Liver (tissue), 9 donors: Measurements from ENCODE around the gene DOCK1. TPM values are rescaled to one million over a fixed set of nuclear protein-coding genes. Genes with fewer than 3 reads are reported as not detected.

Source experiments
- DNase-seq: peaks from one replicate; pipeline ENCODE4 v3.0.0-alpha.2; 2017; ENCODE audit warnings: low spot score
- H3K27ac ChIP-seq, 2 donors: one replicate each; pipeline ENCODE4 v1.7.0; 2013; ENCODE audit warnings: inconsistent platforms in 2 of 2, low read length in 2 of 2, control low read depth in 1 of 2, low read depth in 1 of 2, mild to moderate bottlenecking in 1 of 2
- H3K27me3 ChIP-seq, 4 donors: one replicate each; pipeline versions ENCODE4 v1.6.1 to v1.7.0; 2013; ENCODE audit warnings: low read length in 3 of 4, inconsistent platforms in 1 of 4, mild to moderate bottlenecking in 1 of 4, moderate library complexity in 1 of 4; ENCODE audit not compliant: control insufficient read depth in 4 of 4, insufficient read depth in 4 of 4
- H3K36me3 ChIP-seq, 4 donors: one replicate each; pipeline versions ENCODE4 v1.6.1 to v1.7.0; 2013; ENCODE audit warnings: low read length in 3 of 4, mild to moderate bottlenecking in 3 of 4, low read depth in 1 of 4, moderate library complexity in 1 of 4; ENCODE audit not compliant: control insufficient read depth in 4 of 4, insufficient read depth in 3 of 4
- H3K4me1 ChIP-seq, 4 donors: one replicate each; pipeline versions ENCODE4 v1.6.1 to v1.7.0; 2013; ENCODE audit warnings: low read length in 3 of 4, mild to moderate bottlenecking in 3 of 4, moderate library complexity in 1 of 4; ENCODE audit not compliant: control insufficient read depth in 4 of 4, insufficient read depth in 4 of 4
- H3K4me3 ChIP-seq, 3 donors: one replicate each; pipeline versions ENCODE4 v1.6.1 to v1.7.0; 2013; ENCODE audit warnings: low read length in 3 of 3, control low read depth in 1 of 3, low read depth in 1 of 3, mild to moderate bottlenecking in 1 of 3
- H3K9ac ChIP-seq, 2 donors: one replicate each; pipeline ENCODE4 v1.7.0; 2013; ENCODE audit warnings: low read length in 2 of 2, mild to moderate bottlenecking in 2 of 2, moderate library complexity in 2 of 2, control low read depth in 1 of 2, low read depth in 1 of 2
- H3K9me3 ChIP-seq, 4 donors: one replicate each; pipeline versions ENCODE4 v1.6.1 to v1.7.0; 2013; ENCODE audit warnings: low read length in 3 of 4; ENCODE audit not compliant: control insufficient read depth in 4 of 4
- ATF3 ChIP-seq: IDR thresholded peaks from 2 replicates; pipeline ENCODE4 v1.6.1; 2016; ENCODE audit warnings: antibody characterized with exemption
- CTCF ChIP-seq: fragments of 150-350 bp; IDR thresholded peaks from 2 replicates; pipeline ENCODE4 v1.5.1; 2017; ENCODE audit warnings: improper control_type of control experiment, low read depth, low read length; ENCODE audit not compliant: missing input control
- FOXA2 ChIP-seq: IDR thresholded peaks from 2 replicates; pipeline ENCODE4 v1.6.1; 2016; ENCODE audit warnings: antibody characterized with exemption
- HNF4A ChIP-seq, 2 donors: conservative IDR thresholded peaks; 2 replicates each; pipeline ENCODE4 v1.6.1; 2016; ENCODE audit warnings: antibody characterized with exemption in 2 of 2, mild to moderate bottlenecking in 2 of 2
- JUND ChIP-seq, 2 donors: IDR thresholded peaks; 2 replicates each; pipeline ENCODE4 v1.6.1; 2016; ENCODE audit warnings: antibody characterized with exemption in 2 of 2
- MAX ChIP-seq: IDR thresholded peaks from 2 replicates; pipeline ENCODE4 v1.6.1; 2016; ENCODE audit warnings: antibody characterized with exemption
- RXRA ChIP-seq, 2 donors: IDR thresholded peaks; 2 replicates each; pipeline ENCODE4 v1.6.1; 2017 to 2018; ENCODE audit warnings: antibody characterized with exemption in 2 of 2, mild to moderate bottlenecking in 1 of 2
- YY1 ChIP-seq: IDR thresholded peaks from 2 replicates; pipeline ENCODE4 v1.6.1; 2016; ENCODE audit warnings: antibody characterized with exemption, mild to moderate bottlenecking
- ZBTB33 ChIP-seq: IDR thresholded peaks from 2 replicates; pipeline ENCODE4 v1.6.1; 2016; ENCODE audit warnings: antibody characterized with exemption
- WGBS: extraction: QIAGEN DNeasy Blood & Tissue Kit; methylation state at CpG from one replicate; pipeline ENCODE4 v1.1.7; 2013; 5-methylcytosine and 5-hydroxymethylcytosine counted together
- polyA plus RNA-seq, 2 donors: library from polyadenylated mRNA; stranded (reverse) in 1 of 2; unstranded in 1 of 2; fragments of 200-250 nt in 1 of 2; fragments of >200 nt in 1 of 2; fragmentation: Nextera tagmentation in 1 of 2; extraction: Ambion mirVana in 1 of 2; gene quantifications; one replicate each; pipeline versions ENCODE4 v1.2.1 to v1.2.3, GENCODE V29; 2013 to 2015
- total RNA-seq, 2 donors: library from RNA; depleted of rRNA; stranded (reverse); fragments of >200 nt; gene quantifications; one replicate each; pipeline ENCODE4 v1.2.3, GENCODE V29; 2014
- donor health status: healthy.
- donor health status: healthy.
- donor health status: healthy.
- donor health status: healthy.
- donor health status: healthy.

Gene DOCK1
- total and polyA plus RNA-seq, 4 donors: 3.8 to 28.8 (median 9.1) TPM

GRCh38 chr10:127127822-127128221, 222.6 kb downstream of the DOCK1 start (continued):
- TF ChIP-seq CTCF (no peak), YY1 (no peak), RXRA (IDR thresholded peaks at IDR 0.05) (no peak), JUND (IDR thresholded peaks at IDR 0.05) (no peak), ATF3 (no peak), HNF4A (conservative IDR thresholded peaks at IDR 0.05) (no peak)

GRCh38 chr10:127129104-127129503, 223.9 kb downstream of the DOCK1 start:
- 98% methylated on average over 5 of the region's 5 CpGs for WGBS
- no peak for DNase-seq
- H3K36me3 ChIP-seq: peaks cover 0 to 15% (median 4%) of the 10 kb centered on the region in 4 donors

More at GRCh38 chr10:127129104-127129503, 223.9 kb downstream of the DOCK1 start:
- no peak overlapping the region for H3K9ac ChIP-seq
- H3K27ac ChIP-seq: no peak overlapping the region
- TF ChIP-seq CTCF (no peak), RXRA (IDR thresholded peaks at IDR 0.05) (no peak), MAX (no peak), ZBTB33 (no peak), HNF4A (conservative IDR thresholded peaks at IDR 0.05) (no peak), FOXA2 (no peak), ATF3 (no peak)
- no peaks in the 10 kb centered on the region for H3K9me3 ChIP-seq
- no peaks in the 10 kb centered on the region for H3K4me1 ChIP-seq
- H3K4me3 ChIP-seq: no peak overlapping the region
- H3K27me3 ChIP-seq: no peaks in the 10 kb centered on the region
